HG02571 (cell line): ENCODE measurements around the gene TMEM203.
"Not testable (repeated sequence)": the region's sequence is repeated elsewhere in the genome, so short reads cannot be mapped to it uniquely, and the experiment has no call there.

Experiments used
- ATAC-seq: cut with Tn5 transposase; IDR thresholded peaks from one replicate; pipeline ENCODE4 v1.9.1; 2021; ENCODE audit warnings: mild to moderate bottlenecking, moderate library complexity; ENCODE audit not compliant: unreplicated experiment

TMEM203 gene

GRCh38 chr9:137242269-137243203 is 37.1 kb upstream of the TMEM203 start:
- ATAC-seq, result no peak

- ATAC-seq, result peak; percentile 6
Observed at GRCh38 chr9:137241490-137242268, 36.2 kb upstream of the TMEM203 start.

GRCh38 chr9:137240841-137241489 is 35.5 kb upstream of the TMEM203 start, which contains the start of gene TUBB4B:
Gene TUBB4B (plus strand): TSS chr9:137241287. CDS start chr9:137241361, 74 bp downstream.
- ATAC-seq, result peak; percentile 70

GRCh38 chr9:137240318-137240840 is 34.9 kb upstream of the TMEM203 start:
- peak; percentile 15 for ATAC-seq

- ATAC-seq, result not testable (repeated sequence)
Observed at GRCh38 chr9:137239541-137240200, 34.2 kb upstream of the TMEM203 start.

GRCh38 chr9:137237759-137238726 is 32.6 kb upstream of the TMEM203 start:
- no peak for ATAC-seq

- ATAC-seq, result no peak
Observed at GRCh38 chr9:137236936-137237421, 31.5 kb upstream of the TMEM203 start.

- ATAC-seq, result no peak
Observed at GRCh38 chr9:137236238-137236935, 30.9 kb upstream of the TMEM203 start.

- no peak for ATAC-seq
Observed at GRCh38 chr9:137235424-137236237, 30.2 kb upstream of the TMEM203 start.

GRCh38 chr9:137234758-137235423 is 29.4 kb upstream of the TMEM203 start:
- no peak for ATAC-seq

GRCh38 chr9:137234055-137234697 is 28.7 kb upstream of the TMEM203 start:
- no peak for ATAC-seq

GRCh38 chr9:137233143-137233980 is 27.9 kb upstream of the TMEM203 start:
- no peak for ATAC-seq

GRCh38 chr9:137232510-137232909 is 27.1 kb upstream of the TMEM203 start:
- no peak for ATAC-seq

GRCh38 chr9:137232101-137232500 is 26.7 kb upstream of the TMEM203 start:
- ATAC-seq, result no peak

- ATAC-seq, result no peak
Observed at GRCh38 chr9:137231372-137232039, 26.1 kb upstream of the TMEM203 start.
